HG02938 (cell line): ENCODE measurements around the gene SLC18A3.

Experiments used
- ATAC-seq: cut with Tn5 transposase; IDR thresholded peaks from one replicate; pipeline ENCODE4 v1.9.1; 2021; ENCODE audit warnings: mild to moderate bottlenecking, moderate library complexity; ENCODE audit not compliant: unreplicated experiment

The SLC18A3 gene

GRCh38 chr10:49611166-49611815 is 1.2 kb downstream of the SLC18A3 start:
- no peak for ATAC-seq

DNA sequence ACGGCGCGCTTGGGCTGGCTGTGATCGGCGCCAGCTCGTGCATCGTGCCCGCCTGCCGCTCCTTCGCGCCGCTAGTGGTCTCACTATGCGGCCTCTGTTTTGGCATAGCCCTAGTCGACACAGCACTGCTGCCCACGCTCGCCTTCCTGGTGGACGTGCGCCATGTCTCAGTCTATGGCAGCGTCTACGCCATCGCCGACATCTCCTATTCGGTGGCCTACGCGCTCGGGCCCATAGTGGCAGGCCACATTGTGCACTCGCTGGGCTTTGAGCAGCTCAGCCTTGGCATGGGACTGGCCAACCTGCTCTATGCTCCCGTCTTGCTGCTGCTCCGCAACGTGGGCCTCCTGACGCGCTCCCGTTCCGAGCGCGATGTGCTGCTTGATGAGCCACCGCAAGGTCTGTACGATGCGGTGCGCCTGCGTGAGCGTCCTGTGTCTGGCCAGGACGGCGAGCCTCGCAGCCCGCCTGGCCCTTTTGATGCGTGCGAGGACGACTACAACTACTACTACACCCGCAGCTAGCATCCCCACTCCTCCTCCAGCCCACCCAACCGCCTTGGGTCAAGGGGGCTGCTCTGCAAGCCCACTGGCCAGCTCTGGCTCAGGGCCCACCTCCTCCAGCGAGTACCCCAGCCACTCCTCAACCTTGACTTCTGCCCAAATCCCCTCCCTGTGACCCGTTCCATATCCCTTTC is 1.9 kb downstream of the SLC18A3 start:
- no peak for ATAC-seq

DNA sequence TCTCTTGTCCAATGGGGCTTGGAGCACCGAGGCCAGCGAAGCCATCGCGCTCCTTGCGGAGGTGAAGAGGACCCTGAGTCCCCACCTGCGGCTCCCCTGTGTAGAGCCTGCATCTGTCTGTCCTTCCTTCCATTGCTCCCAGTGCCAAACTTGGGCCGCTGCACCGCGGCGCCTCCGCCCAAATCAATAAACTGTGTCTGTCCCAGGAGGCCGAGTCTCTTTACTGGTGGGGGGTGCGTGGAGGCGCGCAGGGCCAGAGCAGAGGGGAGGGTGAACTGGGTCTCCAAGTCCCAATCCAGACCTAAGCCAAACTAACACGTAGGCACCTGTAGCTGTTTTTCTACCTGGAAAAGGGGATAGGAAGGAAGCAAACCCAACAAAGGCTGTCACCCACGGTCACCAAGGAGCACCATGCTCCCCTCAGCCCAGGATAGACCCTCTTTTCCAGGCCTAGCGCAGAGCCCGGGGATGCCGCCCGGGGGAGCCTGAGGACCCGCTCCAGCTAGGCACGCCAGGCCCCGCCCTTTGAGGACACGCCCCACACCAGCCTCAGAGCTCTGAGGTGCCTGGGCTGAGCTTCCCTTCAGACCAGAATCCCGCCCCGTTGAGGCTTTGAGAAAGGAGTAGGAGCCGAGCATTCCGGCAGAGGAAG is 2.5 kb downstream of the SLC18A3 start:
- no peak for ATAC-seq

DNA sequence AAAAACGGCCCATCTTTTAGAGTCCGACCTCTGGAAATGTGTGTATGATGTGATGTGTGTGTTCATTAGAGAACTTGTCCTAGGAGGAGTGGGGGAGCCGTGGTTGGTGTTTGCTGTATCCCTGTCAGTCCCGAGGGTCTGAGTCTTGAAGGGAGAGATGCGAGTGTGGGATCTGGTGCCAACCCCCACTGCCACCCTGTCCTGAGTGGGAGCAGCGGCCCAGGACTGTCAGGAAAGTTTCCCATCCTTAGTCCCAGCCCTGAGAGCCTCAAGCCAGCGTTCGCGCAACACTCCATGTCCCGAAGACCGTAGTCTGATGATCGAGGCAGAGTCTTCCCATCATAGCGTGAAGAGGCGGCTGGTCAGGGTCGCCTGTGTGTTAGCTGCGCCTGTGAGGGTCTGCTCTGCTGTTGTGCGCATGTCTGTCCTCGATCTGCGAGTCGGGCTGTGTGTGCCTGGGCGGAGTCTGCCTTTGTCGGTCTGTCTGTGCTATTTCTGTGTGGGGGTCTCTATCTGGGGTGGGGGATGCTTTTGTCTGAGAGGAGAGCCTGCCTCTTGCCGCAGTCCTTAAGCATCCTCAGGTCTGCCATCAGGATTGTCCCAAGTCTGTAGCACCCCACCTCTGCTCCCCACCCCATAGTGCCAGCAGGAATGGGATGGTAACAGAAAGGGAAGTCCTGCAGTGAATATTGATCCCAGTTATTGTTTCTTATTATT is 3.2 kb downstream of the SLC18A3 start:
- ATAC-seq, result no peak

DNA sequence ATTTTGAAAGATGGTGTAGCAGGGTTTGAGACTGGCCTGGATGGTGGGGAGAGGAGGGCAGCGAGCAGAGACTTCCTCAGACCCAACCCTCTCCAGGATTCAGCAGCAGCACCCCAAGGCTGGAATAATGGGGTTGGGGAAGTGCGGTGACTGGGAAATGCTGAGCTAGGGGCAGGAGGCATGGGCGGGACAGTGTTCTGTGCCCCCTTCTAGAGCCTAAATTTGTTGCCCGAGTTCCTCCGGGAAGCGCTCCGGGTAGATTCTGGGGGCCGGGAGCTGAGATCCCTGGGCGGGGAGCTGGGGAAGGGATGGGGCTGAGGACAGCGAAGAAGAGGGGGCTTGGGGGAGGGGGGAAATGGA is 3.8 kb downstream of the SLC18A3 start, which contains the start of gene CHAT:
CHAT (plus strand) TSS at position 156 of the 360 bp plus-strand sequence; CDS start at position 309, 153 bp downstream.
- no peak for ATAC-seq

GRCh38 chr10:49614242-49615198 is 4.4 kb downstream of the SLC18A3 start:
- no peak for ATAC-seq

GRCh38 chr10:49615213-49615612 is 5.1 kb downstream of the SLC18A3 start:
- ATAC-seq, result no peak

DNA sequence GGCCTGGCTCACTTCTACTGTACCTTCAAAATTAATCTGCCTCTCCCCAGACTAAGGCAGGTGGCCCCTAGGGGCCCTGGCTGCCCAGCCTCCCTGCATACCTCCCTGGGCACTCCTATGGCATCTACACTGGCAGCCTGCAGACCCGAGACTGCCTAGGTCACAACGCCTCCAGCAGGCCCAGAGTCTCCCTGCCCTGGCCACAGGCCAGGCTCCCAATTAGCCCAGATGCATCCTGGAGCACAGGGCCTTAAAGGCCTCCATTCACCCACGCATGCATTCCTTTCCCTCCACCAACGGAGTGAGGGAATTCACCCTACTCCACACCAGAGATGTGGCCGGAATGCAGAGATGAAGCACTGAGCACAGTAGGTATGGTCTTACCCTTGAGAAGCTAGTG is 5.6 kb downstream of the SLC18A3 start:
- no peak for ATAC-seq

DNA sequence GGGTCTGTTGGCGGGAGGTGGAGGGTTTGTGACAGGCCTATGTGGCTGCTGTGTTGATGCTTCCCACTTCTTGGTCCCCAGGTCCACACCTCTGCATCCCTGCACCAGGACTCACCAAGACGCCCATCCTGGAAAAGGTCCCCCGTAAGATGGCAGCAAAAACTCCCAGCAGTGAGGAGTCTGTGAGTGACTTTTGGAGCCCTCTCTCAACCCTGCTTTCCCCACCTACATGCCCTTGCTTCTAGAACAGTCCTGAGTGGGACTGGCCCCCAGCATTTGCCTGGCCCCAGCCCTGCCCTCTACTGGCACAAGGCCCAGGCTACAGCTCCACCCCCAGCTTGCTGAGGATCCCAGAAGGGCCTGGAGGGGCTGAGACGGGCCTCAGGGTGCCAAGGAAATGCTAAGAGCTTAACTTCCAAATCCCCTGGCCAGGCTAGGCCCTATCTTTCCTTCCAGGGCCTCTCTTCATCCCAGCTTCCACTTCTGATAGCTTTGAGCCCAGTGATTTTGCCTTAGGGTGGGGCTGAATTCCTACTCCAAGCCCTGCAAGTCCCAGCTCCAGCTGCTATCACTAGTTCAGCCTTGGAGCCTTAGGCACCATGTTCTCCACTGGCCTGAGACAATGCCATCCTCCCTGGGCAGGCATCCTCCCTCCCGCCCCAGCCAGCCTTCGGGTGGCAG is 6.5 kb downstream of the SLC18A3 start:
- ATAC-seq, result no peak

DNA sequence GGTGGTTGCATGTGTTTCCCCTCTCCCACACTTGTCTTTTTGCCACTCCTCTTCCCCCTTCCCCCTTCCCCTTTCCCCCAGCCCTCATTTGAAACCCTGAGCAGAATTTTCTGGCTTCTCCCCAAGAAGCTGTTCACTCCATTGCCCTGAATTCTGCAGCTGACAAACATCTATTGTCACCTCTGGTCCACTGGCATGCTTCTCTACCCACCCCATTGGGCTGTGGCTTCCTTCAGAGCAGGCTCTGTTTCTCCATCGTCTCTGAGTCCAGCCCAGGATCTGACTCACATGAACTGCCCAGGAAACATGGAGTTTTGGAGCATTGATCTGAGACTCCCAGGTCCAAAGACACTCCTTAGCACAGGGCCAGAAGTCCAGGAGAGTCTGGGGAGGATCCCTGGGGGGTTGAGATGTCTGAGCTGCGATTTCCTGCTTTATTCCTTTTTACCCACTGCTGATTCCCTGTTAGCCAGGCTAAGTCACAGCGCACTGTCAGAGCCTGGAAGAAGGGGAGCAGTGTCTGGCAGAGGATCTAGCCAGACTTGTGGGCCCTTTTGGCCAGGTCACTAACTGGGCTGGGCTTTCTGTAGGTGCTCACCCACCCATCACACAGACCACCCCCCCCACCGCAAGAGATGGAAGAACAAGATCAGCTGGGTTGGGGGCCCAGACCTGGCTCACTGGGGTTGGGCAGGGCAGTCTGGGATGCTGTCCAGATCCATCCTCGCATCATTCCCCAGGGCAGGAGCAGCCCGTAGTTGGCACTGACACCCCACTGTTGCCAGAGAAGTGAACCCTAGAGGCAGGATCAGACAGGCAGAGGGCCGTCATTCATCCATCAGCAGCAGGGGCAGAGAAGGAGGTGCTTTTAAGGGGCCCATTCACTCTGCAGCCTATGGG is 7.3 kb downstream of the SLC18A3 start:
- no peak for ATAC-seq

DNA sequence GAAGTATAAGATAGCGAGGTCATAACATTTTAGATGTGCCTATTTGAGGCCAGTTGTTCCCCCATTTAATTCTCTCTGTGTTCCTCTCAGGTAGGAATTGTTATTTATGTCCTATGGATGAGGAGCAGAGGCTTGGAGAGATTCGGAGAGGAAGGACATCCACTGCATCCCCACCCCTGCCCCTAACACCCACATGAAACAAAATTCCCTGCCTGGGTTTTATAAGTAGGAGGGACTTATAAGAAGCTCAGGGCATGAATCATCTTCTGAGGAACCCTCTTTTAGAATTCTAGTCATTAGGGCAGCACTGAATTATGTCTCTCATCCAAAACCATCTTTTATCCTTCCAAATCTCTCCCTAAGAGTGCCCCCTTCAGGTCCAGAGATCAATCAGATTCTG is 8.7 kb downstream of the SLC18A3 start:
- ATAC-seq, result no peak

DNA sequence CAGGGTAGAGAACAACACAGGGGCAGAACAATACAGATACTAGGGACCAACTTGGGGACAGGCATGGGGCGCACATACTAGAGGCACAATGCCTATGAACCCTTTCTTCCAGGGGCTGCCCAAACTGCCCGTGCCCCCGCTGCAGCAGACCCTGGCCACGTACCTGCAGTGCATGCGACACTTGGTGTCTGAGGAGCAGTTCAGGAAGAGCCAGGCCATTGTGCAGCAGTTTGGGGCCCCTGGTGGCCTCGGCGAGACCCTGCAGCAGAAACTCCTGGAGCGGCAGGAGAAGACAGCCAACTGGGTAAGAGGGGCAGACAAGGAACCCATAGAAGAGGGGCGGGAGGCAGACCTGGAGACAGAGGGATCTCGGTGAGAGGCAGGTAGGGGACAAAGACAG is 9.5 kb downstream of the SLC18A3 start:
- ATAC-seq, result no peak

DNA sequence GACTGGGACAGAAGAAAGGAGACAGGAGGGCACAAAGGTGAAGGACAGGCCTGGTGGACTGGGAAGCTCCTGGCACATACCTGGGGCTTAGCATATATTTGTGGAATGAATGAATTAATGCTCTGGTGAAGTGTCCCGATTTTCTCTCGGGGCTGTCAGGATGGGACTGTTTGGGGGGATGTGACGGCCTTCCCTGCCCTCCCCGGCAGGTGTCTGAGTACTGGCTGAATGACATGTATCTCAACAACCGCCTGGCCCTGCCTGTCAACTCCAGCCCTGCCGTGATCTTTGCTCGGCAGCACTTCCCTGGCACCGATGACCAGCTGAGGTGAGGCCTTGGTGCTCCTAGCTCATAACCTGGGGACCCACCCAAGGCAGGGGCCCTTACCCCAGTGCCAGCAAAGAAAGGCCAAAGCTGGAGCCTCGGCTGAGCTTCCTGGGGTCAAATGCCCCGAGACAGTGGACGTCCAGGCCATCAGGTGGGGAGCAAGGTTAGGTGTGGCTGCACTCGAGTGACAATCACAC is 10.2 kb downstream of the SLC18A3 start:
- ATAC-seq, result no peak

DNA sequence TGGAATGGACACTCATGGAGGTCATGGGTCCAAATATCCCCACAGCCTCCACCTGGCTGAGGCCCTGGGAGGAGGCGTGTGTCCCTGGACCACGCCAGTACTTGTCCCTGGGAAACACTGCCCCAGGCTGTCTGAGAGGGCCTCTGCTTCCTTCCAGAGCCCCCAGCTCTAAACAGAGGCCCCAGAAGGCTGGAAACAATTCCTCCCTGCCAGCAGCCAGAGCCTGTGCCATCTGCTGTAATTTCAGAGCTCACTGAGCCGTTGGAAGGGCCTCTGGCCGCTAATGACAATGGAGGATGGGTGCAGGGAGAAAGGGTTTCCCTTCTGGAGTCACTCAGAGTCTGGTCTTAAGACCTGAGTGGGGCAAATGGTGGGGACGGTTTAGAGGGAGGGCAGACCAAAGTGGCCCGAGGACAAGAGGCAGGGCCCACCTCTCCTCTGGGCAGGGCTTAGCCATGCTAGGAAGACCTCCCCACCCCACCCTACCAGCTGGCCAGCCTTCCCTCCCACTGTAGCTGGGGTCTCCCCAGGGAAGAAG is 10.8 kb downstream of the SLC18A3 start:
- no peak for ATAC-seq

GRCh38 chr10:49621561-49621960 is 11.5 kb downstream of the SLC18A3 start:
- no peak for ATAC-seq

DNA sequence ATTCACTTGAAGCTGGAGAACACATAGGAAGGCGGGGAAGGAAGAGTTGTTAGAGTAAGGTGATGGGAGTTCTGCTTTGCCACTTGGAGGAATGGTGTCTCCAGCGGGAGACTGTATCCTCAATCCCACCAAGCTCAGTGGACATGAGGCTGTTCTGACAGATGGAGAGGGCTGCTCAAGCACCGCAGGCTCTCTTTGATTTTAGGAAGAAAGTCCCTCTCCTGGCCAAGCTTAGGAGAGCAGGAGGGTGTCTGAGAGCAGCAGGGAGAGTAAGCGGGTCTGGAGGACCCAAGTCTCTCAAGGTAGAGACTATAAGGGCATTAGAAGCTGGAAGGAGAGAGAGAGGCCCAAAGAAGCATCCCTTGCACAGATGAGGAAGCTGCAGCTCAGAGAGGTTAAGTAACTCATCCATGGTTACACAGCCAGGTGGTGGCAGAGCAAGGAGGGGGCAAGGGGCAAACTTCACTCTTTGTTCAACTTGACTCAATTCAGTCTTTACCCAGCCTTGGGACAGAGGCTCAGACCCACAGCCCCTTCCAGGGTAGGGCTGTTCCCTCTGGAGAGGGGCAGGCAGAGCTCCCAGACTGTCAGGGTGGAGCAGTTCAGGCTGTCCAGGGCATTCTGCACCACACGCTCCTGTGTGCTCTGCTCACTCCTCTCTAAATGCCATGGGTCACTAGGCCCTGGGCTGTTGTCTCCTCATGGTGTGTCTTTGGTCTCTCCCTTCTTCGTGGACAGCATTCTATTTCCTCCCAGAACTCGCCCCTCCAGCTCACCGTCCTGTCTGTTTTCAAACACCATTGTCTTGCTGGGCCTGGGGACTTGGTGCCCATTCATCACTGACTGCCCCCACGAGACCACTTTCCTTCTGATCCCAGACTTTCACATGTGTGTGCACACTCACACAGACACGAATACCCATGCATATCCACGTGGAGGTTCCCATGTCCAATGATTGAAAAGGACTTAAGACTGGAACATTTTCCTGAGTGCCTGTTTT is 12.6 kb downstream of the SLC18A3 start:
- no peak for ATAC-seq

GRCh38 chr10:49624629-49625028 is 14.5 kb downstream of the SLC18A3 start:
- no peak for ATAC-seq
